Esophagus muscularis mucosa (tissue), 4 donors: ENCODE results near the gene REC114. TPM values are rescaled to one million over a fixed set of nuclear protein-coding genes. Genes with fewer than 3 reads are reported as not detected.
A peak's percentile ranks its signal among the peaks of the same experiment; 100 is the strongest.

ENCODE experiments used
- DNase-seq: peaks from one replicate; pipeline ENCODE4 v3.0.0-alpha.2; 2017; ENCODE audit errors: extremely low spot score
- H3K27ac ChIP-seq, 4 donors: fragments of 200-600 bp; sonication (generic); replicated peaks in 1 of 4; 1 replicate in 3 of 4; 2 replicates in 1 of 4; pipeline ENCODE4 v1.5.1; 2016 to 2019; ENCODE audit warnings: mild to moderate bottlenecking in 1 of 4
- H3K27me3 ChIP-seq, 4 donors: fragments of 200-600 bp; sonication (generic); one replicate each; pipeline versions ENCODE4 v1.5.1 to v1.6.0; 2016 to 2019
- H3K36me3 ChIP-seq, 4 donors: fragments of 200-600 bp; sonication (generic); one replicate each; pipeline ENCODE4 v1.5.1; 2016 to 2019
- H3K4me1 ChIP-seq, 4 donors: fragments of 200-600 bp; sonication (generic); one replicate each; pipeline ENCODE4 v1.5.1; 2016 to 2019
- H3K4me3 ChIP-seq, 4 donors: fragments of 200-600 bp; sonication (generic); 1 replicate in 2 of 4; 2 replicates in 2 of 4; pipeline ENCODE4 v1.5.1; 2016 to 2019; ENCODE audit warnings: mild to moderate bottlenecking in 4 of 4, moderate library complexity in 1 of 4
- H3K9me3 ChIP-seq, 4 donors: fragments of 200-600 bp; sonication (generic); 1 replicate in 3 of 4; 2 replicates in 1 of 4; pipeline ENCODE4 v1.5.1; 2016 to 2019
- EP300 ChIP-seq: sonication (generic); formaldehyde crosslinking; IDR thresholded peaks from one replicate; pipeline ENCODE4 v1.6.1; 2017; ENCODE audit warnings: antibody characterized with exemption
- POLR2A ChIP-seq: fragments of 450-650 bp; IDR thresholded peaks from one replicate; pipeline ENCODE4 v1.6.1; 2017; ENCODE audit warnings: antibody characterized with exemption, moderate library complexity, mild to moderate bottlenecking, low read depth
- POLR2AphosphoS5 ChIP-seq, 2 donors: sonication (generic); formaldehyde crosslinking; IDR thresholded peaks; one replicate each; pipeline ENCODE4 v1.6.1; 2017; ENCODE audit warnings: antibody characterized with exemption in 2 of 2
- WGBS: methylation state at CpG from one replicate; pipeline ENCODE4 v1.1.5; 2018; 5-methylcytosine and 5-hydroxymethylcytosine counted together
- intact Hi-C: fragments of 100-400 bp; cut with DNase I; formaldehyde crosslinking; loops from one replicate; pipeline ENCODE4 v1.15.1; 2023
- total RNA-seq, 4 donors: library from RNA; depleted of rRNA; stranded (reverse); fragments of >200 nt; gene quantifications; one replicate each; pipeline versions ENCODE4 v1.1.0 to v1.2.1, GENCODE V29; 2016
- TF ChIP-seq, protein P1 (sequence below), 3 experiments: fragments of 200-600 bp in 2 of 3; fragments of 450-650 bp in 1 of 3; sonication (generic) in 2 of 3; IDR thresholded peaks; one replicate each; pipeline ENCODE4 v1.5.1; 2017 to 2019; ENCODE audit warnings: antibody characterized with exemption in 3 of 3, mild to moderate bottlenecking in 2 of 3, moderate library complexity in 1 of 3

Gene REC114
- total RNA-seq, 4 donors from 2014 or later, result not detected

DNA sequence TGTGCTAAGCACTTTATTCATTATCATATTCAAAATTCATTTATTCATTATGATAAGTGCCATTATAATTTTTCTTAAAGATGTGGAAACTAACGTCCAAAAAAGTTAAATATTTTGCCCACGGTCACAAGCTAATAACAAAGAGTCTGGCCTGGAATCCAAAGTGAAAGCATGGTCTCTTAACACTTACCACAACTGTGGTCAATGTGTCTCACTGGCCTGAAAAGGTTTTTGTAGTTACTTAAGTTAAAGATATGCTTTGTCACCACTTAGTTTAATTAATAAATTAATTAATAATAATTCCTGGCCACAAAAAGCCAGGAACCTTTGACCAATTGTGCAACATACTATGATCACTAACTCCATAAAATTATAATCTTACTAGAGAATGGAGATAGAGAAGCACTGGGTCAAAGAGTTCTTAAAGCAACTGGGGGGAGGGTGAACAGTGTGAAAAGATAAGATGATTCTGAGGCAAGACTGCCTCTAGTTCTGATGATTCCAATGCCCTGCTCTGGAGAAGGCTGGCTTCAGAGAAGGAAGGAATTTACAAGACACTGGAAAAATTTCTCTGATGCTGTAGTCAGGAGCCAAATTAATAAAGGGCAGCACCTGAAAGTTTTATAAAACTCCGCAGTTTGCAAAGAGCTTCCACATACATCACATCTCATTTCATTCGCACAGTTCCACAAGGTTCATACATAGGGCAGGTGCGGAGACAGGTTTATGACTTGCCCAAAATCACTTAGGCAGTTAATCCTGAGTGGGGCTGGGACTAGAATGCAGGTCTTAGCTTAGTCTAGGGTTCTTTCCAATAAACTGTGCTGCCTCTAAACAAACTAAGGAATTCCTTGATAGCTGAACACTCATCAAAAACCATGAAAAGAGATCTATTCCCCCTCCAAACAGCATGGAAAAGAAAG, 157.7 kb downstream of the REC114 start:
- Histone ChIP-seq H3K27me3 (no peaks in the 10 kb centered on the region), H3K36me3 (no peaks in the 10 kb centered on the region), H3K9me3 (no peaks in the 10 kb centered on the region), H3K4me3 (peak overlapping the region in 1 of 4 donors; percentile 20), H3K4me1 (peaks cover 86 to 100% (median 99%) of the 10 kb centered on the region in 4 donors), H3K27ac (peak overlapping the region; percentile 78 to 81 (median 80))
- 74% methylated on average over 5 of the region's 5 CpGs for WGBS
- intact Hi-C loops, result no loop called here
- no peak for TF ChIP-seq POLR2A
- TF ChIP-seq POLR2AphosphoS5 (IDR thresholded peaks at IDR 0.05), result no peak
- TF ChIP-seq EP300, result no peak
- TF ChIP-seq, protein P1, sequence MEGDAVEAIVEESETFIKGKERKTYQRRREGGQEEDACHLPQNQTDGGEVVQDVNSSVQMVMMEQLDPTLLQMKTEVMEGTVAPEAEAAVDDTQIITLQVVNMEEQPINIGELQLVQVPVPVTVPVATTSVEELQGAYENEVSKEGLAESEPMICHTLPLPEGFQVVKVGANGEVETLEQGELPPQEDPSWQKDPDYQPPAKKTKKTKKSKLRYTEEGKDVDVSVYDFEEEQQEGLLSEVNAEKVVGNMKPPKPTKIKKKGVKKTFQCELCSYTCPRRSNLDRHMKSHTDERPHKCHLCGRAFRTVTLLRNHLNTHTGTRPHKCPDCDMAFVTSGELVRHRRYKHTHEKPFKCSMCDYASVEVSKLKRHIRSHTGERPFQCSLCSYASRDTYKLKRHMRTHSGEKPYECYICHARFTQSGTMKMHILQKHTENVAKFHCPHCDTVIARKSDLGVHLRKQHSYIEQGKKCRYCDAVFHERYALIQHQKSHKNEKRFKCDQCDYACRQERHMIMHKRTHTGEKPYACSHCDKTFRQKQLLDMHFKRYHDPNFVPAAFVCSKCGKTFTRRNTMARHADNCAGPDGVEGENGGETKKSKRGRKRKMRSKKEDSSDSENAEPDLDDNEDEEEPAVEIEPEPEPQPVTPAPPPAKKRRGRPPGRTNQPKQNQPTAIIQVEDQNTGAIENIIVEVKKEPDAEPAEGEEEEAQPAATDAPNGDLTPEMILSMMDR (IDR thresholded peaks at IDR 0.05), result no peak
- DNase-seq, result peak; percentile 37

DNA sequence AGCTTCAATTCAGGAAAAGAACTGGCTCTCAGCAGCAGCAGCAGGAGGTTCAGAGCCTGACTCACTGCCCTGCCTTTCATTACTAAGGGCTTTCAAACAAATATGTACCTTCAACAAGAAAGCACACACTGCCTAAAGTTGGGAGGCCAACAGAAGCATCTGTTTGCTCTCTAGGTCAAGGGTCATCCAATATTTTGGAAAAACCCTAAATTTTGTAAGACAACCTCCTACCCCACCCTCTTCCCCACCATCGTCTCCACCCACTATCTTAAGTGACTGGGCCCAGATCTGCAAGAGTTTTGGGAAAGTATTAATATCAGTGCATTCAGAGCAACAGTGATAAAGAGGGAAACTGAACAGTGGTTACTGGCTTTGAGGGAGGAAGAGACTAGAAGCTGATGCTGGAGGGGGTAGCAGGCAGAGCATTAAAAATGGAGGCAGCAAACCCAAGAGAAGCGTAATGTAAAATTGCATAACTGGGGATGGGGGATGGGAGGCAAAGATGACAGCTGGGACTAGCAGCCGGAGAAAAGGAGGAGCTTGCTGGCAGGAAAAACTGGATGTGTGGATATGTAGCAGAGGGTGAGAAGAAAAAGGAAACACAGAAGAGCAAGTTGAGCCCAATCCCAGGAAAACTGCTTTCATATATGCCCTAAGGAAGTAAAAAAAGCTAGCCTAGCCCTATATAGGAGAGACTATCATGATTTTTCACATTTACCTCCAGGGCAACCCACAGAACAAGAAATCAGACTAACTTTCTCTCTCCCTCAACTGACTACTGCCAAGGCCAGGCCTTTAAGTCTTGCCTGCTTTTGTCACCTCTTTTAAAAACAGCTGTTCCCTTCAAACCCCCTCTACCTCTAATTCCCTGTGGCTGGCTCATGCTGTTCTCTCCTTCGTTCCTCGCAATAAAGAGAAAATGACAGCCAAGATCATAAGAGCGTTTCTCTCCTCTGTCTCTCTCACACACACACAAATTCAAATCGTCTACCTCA, 158.8 kb downstream of the REC114 start:
- intact Hi-C loops, result loop anchor here (2.0 kb wide), 1 partner anchor 27 kb away; no protein-coding TSS in a partner anchor
- no peak for DNase-seq

DNA sequence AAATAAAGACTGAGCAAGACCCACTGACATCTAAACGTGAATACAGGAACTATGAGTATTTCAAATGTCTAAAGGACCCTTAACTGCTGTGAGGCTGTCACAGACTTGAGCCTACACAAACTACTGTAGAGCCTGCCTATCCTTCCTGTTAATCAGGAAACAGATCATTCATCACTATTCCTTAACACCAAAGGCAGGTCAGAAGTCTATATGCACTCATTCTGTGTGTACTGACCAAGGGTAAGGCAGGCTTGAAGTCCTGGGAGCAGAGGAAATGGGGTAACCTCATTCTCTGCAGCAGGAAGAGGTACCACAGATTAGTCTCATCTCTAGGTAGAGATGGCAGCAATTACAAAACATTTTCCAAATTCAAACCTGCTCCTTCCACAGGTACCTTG, 159.5 kb downstream of the REC114 start:
- H3K36me3 ChIP-seq, result no peaks in the 10 kb centered on the region
- no peak for DNase-seq
- intact Hi-C loops, result loop anchor here (2.0 kb wide), 1 partner anchor 26 kb away; no protein-coding TSS in a partner anchor
- H3K4me3 ChIP-seq, result peak overlapping the region in 1 of 4 donors; percentile 20
- H3K4me1 ChIP-seq, result peaks cover 78 to 100% (median 99%) of the 10 kb centered on the region in 4 donors
- no peaks in the 10 kb centered on the region for H3K27me3 ChIP-seq
- H3K27ac ChIP-seq, result peak overlapping the region; percentile 78 to 81 (median 80)
- 11% methylated on average over 1 of the region's 1 CpG for WGBS
- H3K9me3 ChIP-seq, result no peaks in the 10 kb centered on the region
- no peak for TF ChIP-seq POLR2A
- TF ChIP-seq EP300, result no peak
- TF ChIP-seq, protein P1 (IDR thresholded peaks at IDR 0.05), result no peak
- TF ChIP-seq POLR2AphosphoS5 (IDR thresholded peaks at IDR 0.05), result no peak

More for the DNA sequence above, 158.8 kb downstream of the REC114 start:
- no peaks in the 10 kb centered on the region for H3K27me3 ChIP-seq
- H3K9me3 ChIP-seq, result no peaks in the 10 kb centered on the region
- peak overlapping the region; percentile 78 to 81 (median 80) for H3K27ac ChIP-seq
- peak overlapping the region in 2 of 4 donors; percentile 15 to 20 for H3K4me3 ChIP-seq
- peaks cover 82 to 100% (median 99%) of the 10 kb centered on the region in 4 donors for H3K4me1 ChIP-seq
- 24% methylated on average over 7 of the region's 7 CpGs for WGBS
- no peaks in the 10 kb centered on the region for H3K36me3 ChIP-seq
- peak; percentile 43 to 48 for TF ChIP-seq POLR2AphosphoS5 (IDR thresholded peaks at IDR 0.05)
- TF ChIP-seq POLR2A, result no peak
- TF ChIP-seq, protein P1 (IDR thresholded peaks at IDR 0.05), result no peak

DNA sequence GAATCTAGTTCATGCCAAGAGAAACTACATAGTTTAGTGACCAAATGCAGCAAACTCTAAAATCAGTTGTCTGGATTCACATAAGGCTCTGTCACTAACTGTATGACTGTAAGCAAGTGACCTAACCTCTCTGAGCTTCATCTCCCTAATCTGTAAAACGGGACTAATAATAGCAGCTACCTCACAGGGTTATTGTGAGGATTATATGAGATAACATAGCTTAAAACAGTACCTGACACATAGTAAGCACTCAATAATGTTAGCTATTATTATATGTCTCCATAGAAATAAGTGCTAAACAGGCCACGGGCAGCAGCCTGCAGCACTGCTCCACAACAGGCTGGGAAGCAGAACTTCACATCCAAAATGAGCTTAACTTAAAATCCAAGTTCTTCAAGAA, 160.0 kb downstream of the REC114 start:
- 45% methylated on average over 2 of the region's 2 CpGs for WGBS
- TF ChIP-seq, protein P1 (IDR thresholded peaks at IDR 0.05), result no peak
- TF ChIP-seq POLR2A (no peak), POLR2AphosphoS5 (IDR thresholded peaks at IDR 0.05) (no peak), EP300 (no peak)
- peak overlapping the region; percentile 78 to 81 (median 80) for H3K27ac ChIP-seq
- H3K4me3 ChIP-seq, result no peak overlapping the region
- no peaks in the 10 kb centered on the region for H3K9me3 ChIP-seq
- H3K4me1 ChIP-seq, result peaks cover 78 to 100% (median 99%) of the 10 kb centered on the region in 4 donors
- intact Hi-C loops, result loop anchor here (2.0 kb wide), 1 partner anchor 26 kb away; no protein-coding TSS in a partner anchor
- H3K27me3 ChIP-seq, result no peaks in the 10 kb centered on the region
- no peak for DNase-seq
- no peaks in the 10 kb centered on the region for H3K36me3 ChIP-seq
